Measurements from ENCODE around the gene CALHM5.

- no peak for TF ChIP-seq CTCF (IDR thresholded peaks at IDR 0.05; ENCODE audit: low read depth, low read length)
- no peak for TF ChIP-seq POLR2A (IDR thresholded peaks at IDR 0.05; ENCODE audit: extremely low read depth, insufficient read length)
- TF ChIP-seq, protein P1, sequence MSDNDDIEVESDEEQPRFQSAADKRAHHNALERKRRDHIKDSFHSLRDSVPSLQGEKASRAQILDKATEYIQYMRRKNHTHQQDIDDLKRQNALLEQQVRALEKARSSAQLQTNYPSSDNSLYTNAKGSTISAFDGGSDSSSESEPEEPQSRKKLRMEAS (IDR thresholded peaks at IDR 0.05; ENCODE audit: low read depth, low read length): peak; percentile 94
These were observed 59.6 kb downstream of the CALHM5 start, which contains the start of gene RWDD1 for GRCh38 chr6:116570856-116571682.
